Measurements from ENCODE around the gene ALDH1B1. TPM values are rescaled to one million over a fixed set of nuclear protein-coding genes. Genes with fewer than 3 reads are reported as not detected.

Gene ALDH1B1
- polyA plus RNA-seq, 3 donors, result 36.9 to 41.0 (median 39.8) TPM

- DNase-seq (ENCODE audit: extremely low read depth in 1 of 11, low read depth in 9 of 11, low spot score in 4 of 11), result no peak
Measured at GRCh38 chr9:38423273-38423972, 30.9 kb downstream of the ALDH1B1 start.

DNA sequence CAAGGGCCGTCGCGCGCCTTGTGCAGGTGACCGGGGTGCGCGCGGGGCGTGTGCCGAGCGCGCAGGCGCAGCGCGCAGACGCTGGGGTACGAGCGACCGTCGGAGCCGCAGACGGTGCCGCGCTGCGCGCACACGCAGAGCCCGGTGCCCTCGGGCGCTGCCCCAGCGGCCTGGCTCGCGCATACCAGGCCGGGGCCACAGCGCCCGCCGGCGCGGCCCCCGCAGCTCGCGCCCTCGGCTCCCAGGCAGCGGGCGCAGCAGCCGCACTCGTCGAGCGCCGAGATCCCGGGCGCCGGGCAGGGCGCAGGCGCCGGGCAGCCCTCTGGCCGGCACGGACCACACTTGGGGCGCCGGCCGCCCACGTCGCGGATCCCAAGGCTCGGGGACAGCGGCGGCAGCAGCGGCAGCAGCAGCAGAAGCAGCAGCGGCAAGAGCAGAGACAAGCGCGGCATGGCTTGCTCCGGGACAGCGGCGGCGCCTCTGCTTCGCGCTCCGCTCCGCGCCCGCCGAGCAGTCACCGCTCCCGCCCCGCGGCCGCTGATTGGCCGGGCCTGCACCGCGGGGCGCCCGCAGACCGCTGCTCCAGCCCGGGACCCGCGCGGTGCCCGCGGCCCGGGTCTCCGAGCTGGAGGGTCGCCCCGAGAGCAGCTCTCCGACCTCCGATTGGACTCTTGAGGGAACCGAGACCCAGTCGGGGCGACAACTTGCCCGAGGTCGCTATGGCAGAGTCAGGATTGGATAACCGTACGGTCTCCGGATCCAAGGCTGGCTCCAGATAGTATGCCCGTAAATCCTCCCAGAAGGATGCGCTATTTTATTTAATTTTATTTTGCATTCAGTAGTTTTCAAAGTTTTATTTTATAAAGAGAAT is 31.7 kb downstream of the ALDH1B1 start, which contains the start of gene IGFBPL1:
IGFBPL1 (minus strand) TSS at position 482 of the 871 bp plus-strand sequence; CDS start at position 452, 30 bp downstream.
- peak in 4 of 11 donors; percentile 22 to 38 (median 30) for DNase-seq (ENCODE audit: extremely low read depth in 1 of 11, low read depth in 9 of 11, low spot score in 4 of 11)

DNA sequence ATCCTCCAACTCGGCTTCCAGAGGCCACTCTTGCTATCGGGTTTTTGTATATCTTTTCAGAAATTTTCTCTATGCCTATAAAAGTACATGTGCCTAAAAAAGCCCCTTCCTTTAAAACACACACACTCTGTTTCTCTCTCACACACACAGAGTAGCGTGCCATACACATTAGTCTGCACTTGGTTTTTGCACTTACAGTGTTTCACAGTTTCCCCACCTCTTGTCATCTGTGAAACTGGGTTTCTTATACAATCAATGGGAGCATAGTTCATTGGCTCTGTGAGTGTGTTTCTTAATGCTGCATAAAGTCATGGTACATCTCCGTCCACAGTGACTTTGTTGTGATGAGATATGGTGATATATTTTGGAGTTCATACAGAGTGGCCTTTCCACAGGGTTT is 32.4 kb downstream of the ALDH1B1 start:
- DNase-seq (ENCODE audit: extremely low read depth in 1 of 11, low read depth in 9 of 11, low spot score in 4 of 11), result no peak

- no peak for DNase-seq (ENCODE audit: extremely low read depth in 1 of 11, low read depth in 9 of 11, low spot score in 4 of 11)
Measured at GRCh38 chr9:38428062-38428461, 35.6 kb downstream of the ALDH1B1 start.

DNA sequence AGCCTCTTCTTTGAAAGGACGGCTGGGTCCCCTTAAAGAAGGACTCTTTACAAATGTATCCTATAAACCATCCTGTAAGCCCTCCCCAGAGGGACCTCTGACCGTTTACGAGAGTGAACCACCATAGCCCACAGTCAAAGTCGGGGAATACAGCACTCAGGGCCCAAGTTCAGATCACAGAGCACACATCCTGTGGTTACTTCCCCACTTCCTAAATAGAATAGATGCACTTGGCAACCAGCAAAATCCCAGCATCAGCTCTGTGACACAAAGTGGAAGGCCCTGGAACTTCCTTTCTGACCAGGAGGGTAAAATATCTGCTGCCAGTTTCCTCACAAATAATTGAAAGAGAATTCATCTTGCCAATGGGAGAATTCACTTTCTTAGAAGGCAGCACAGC is 38.6 kb downstream of the ALDH1B1 start:
- DNase-seq (ENCODE audit: extremely low read depth in 1 of 11, low read depth in 9 of 11, low spot score in 4 of 11), result no peak

DNA sequence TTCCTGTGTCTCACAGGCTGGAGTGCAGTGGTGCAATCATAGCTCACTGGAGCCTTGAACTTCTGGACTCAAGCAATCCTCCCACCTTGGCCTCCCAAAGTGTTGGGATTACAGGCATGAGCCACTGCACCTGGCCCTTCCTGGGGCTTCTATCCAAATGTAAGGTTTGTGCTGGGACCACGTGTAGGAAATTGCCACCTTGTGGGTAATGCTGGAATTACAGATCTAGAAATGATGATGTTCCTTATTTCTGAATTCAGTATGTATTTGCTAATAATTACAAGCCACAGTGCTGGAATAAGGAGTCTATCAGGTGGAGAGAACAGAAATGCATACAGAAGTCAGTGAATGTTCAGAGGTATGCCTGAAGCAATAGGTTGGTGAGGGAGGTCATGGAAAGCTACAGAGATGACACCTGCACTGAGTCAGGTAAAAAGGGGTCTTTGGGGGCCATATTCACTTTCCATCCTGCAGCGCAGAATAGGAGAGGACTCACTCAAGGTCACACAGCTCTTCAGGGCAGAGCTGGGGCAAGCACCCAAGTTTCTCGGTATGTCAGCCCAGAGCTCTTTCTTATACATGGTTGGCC is 40.5 kb downstream of the ALDH1B1 start:
- no peak for DNase-seq (ENCODE audit: extremely low read depth in 1 of 11, low read depth in 9 of 11, low spot score in 4 of 11)

GRCh38 chr9:38434365-38434764 is 41.9 kb downstream of the ALDH1B1 start:
- DNase-seq (ENCODE audit: extremely low read depth in 1 of 11, low read depth in 9 of 11, low spot score in 4 of 11), result no peak

GRCh38 chr9:38434853-38435252 is 42.4 kb downstream of the ALDH1B1 start:
- no peak for DNase-seq (ENCODE audit: extremely low read depth in 1 of 11, low read depth in 9 of 11, low spot score in 4 of 11)

GRCh38 chr9:38435521-38435920 is 43.0 kb downstream of the ALDH1B1 start:
- no peak for DNase-seq (ENCODE audit: extremely low read depth in 1 of 11, low read depth in 9 of 11, low spot score in 4 of 11)

GRCh38 chr9:38436708-38437107 is 44.2 kb downstream of the ALDH1B1 start:
- no peak for DNase-seq (ENCODE audit: extremely low read depth in 1 of 11, low read depth in 9 of 11, low spot score in 4 of 11)

DNA sequence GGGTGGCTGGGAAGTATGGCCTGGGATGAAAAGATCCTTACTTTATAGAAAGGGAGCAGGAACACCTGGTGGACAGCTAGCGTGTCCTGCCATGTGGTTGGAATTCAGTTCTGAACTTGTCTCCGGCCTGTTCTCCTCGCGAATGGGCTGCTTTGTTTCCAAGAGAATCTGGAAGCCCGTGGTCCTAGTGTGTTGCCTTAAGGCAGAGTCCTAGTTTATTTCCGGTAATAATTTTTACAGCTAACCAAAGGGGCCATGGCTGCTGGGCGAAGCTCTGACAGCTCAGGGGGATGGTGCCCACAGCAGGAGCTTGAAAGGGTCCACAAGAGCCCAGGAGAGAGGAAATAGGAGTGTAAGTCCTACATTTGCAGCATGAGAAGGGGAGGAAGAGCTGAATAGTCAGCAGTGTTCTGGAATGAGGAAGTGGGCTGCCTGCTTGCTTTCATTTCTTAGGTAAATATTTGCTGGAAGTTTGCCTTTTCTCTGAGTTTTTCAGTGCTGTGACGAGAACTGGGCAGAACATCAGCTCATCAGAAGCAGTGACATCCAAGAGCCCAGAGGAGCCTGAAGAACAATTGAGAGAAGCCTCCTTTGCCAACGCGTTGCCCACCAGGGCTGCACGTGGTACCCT is 44.8 kb downstream of the ALDH1B1 start:
- DNase-seq (ENCODE audit: extremely low read depth in 1 of 11, low read depth in 9 of 11, low spot score in 4 of 11), result no peak

- DNase-seq (ENCODE audit: extremely low read depth in 1 of 11, low read depth in 9 of 11, low spot score in 4 of 11), result no peak
Measured at GRCh38 chr9:38439291-38439915, 46.9 kb downstream of the ALDH1B1 start.

- DNase-seq (ENCODE audit: extremely low read depth in 1 of 11, low read depth in 9 of 11, low spot score in 4 of 11), result no peak
Measured at GRCh38 chr9:38439916-38440301, 47.4 kb downstream of the ALDH1B1 start.

DNA sequence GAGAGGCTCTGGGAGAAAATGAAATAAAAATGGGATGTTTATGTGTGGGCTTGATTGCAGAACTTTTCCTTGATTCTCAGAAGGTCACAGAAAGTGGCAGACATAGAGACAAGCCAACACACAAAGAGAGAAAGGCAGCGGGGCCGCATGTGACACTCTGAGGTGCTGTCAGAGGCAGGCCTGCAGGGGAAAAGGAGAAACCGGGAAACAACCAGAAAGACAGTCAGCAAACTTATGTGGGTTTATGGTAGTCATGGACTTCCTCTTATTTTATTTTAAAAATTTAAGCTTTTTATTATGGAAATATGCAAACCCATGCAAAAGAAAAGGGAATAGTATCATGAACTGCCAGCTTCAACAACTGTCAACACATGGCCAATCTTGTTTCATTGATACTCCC is 48.0 kb downstream of the ALDH1B1 start:
- DNase-seq (ENCODE audit: extremely low read depth in 1 of 11, low read depth in 9 of 11, low spot score in 4 of 11), result no peak

DNA sequence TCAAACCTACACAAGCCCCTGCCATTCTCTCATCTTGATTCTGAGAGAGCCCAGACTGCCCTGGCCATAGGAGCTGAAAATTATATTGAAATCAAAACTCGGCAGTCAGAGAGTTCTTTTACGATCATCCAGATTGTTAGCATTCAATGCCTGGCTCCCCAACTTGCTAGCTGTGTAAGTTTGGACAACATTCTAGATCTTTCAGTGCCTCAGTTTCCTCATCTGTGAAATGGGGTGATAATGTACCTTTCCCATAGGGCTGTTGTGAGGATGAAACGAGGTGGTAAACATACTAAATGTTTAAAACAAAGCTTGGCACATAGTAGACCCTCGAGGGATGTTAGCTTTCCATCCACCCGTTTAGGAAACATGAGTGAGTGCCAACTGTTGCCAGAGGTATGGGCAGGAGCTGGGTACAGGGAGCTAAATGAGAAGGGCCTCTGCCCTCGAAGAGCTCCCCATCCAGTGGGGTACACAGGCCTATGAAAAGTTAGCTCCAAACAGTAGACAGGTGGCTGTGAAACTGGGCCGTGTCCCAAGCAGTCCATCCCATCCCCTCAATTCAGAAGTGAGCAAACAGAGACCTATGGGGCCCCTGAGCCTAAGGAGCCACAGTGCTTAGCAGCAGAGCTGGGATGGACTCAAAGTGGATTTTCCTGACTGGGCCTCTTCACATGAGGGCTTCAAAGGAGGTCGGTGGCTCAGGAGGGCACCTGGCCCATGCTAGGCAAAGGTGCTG is 49.0 kb downstream of the ALDH1B1 start:
- DNase-seq (ENCODE audit: extremely low read depth in 1 of 11, low read depth in 9 of 11, low spot score in 4 of 11), result no peak

- no peak for DNase-seq (ENCODE audit: extremely low read depth in 1 of 11, low read depth in 9 of 11, low spot score in 4 of 11)
Measured at GRCh38 chr9:38442473-38443096, 50.1 kb downstream of the ALDH1B1 start.

- no peak for DNase-seq (ENCODE audit: extremely low read depth in 1 of 11, low read depth in 9 of 11, low spot score in 4 of 11)
Measured at GRCh38 chr9:38443181-38443580, 50.7 kb downstream of the ALDH1B1 start.

- no peak for DNase-seq (ENCODE audit: extremely low read depth in 1 of 11, low read depth in 9 of 11, low spot score in 4 of 11)
Measured at GRCh38 chr9:38443597-38443996, 51.1 kb downstream of the ALDH1B1 start.

All from renal cortex interstitium (tissue), 11 donors.